ENCODE data around the gene LIMK1. TPM values are rescaled to one million over a fixed set of nuclear protein-coding genes. Genes with fewer than 3 reads are reported as not detected.

The LIMK1 gene
- polyA plus RNA-seq, 1 donor (not counting 4 experiments of a cell fraction or from before 2014, with no cell fraction given) = 13.3 TPM

Other genes starting within 250 kb of the LIMK1 start
- 0.90 to 1.4 TPM (median 0.97 TPM) in 3 replicates for gene METTL27, start 241.3 kb upstream of the LIMK1 start, polyA plus RNA-seq
- gene TMEM270, start 222.6 kb upstream of the LIMK1 start, polyA plus RNA-seq = not detected in 3 replicates
- not detected in 3 replicates for gene ELN, start 55.6 kb upstream of the LIMK1 start, polyA plus RNA-seq
- gene EIF4H, start 90.6 kb downstream of the LIMK1 start, polyA plus RNA-seq = 286 to 340 TPM (median 339 TPM) in 3 replicates
- 0.49 to 0.82 TPM (median 0.63 TPM) in 3 replicates for gene LAT2, start 126.2 kb downstream of the LIMK1 start, polyA plus RNA-seq
- gene RFC2, start 170.6 kb downstream of the LIMK1 start, polyA plus RNA-seq = 14.5 to 24.9 TPM (median 24.7 TPM) in 3 replicates
- 2.6 to 4.1 TPM (median 3.8 TPM) in 3 replicates for gene CLIP2, start 205.6 kb downstream of the LIMK1 start, polyA plus RNA-seq